ENCODE results near the gene PLCXD3. TPM values are rescaled to one million over a fixed set of nuclear protein-coding genes. Genes with fewer than 3 reads are reported as not detected.
"Not testable (repeated sequence)": the region's sequence is repeated elsewhere in the genome, so short reads cannot be mapped to it uniquely, and the experiment has no call there.

Gene PLCXD3
- total RNA-seq, 1 donor from 2014 or later = not detected

- no peak for DNase-seq (ENCODE audit: extremely low spot score, unreplicated experiment)
- H3K27me3 Mint-ChIP-seq (ENCODE audit: unreplicated experiment) = no peaks in the 10 kb centered on the region
- TF ChIP-seq CTCF (IDR thresholded peaks at IDR 0.05) = no peak
- H3K36me3 Mint-ChIP-seq (ENCODE audit: unreplicated experiment) = no peaks in the 10 kb centered on the region
- no peak overlapping the region for H3K4me3 Mint-ChIP-seq (ENCODE audit: unreplicated experiment)
- no peak overlapping the region for H3K27ac Mint-ChIP-seq (ENCODE audit: unreplicated experiment)
- no peaks in the 10 kb centered on the region for H3K4me1 Mint-ChIP-seq (ENCODE audit: unreplicated experiment)
- H3K9me3 Mint-ChIP-seq (ENCODE audit: unreplicated experiment) = no peaks in the 10 kb centered on the region
These were observed 185.3 kb downstream of the PLCXD3 start for GRCh38 chr5:41325074-41325473.

GRCh38 chr5:41322826-41323225 lies 187.6 kb downstream of the PLCXD3 start:
- H3K27ac Mint-ChIP-seq (ENCODE audit: unreplicated experiment); DNase-seq (ENCODE audit: extremely low spot score, unreplicated experiment); H3K36me3 Mint-ChIP-seq (ENCODE audit: unreplicated experiment); H3K4me1 Mint-ChIP-seq (ENCODE audit: unreplicated experiment); H3K4me3 Mint-ChIP-seq (ENCODE audit: unreplicated experiment); H3K9me3 Mint-ChIP-seq (ENCODE audit: unreplicated experiment); H3K27me3 Mint-ChIP-seq (ENCODE audit: unreplicated experiment): not testable (repeated sequence)

- Mint-ChIP-seq H3K4me3 (ENCODE audit: unreplicated experiment) (no peak overlapping the region), H3K27me3 (ENCODE audit: unreplicated experiment) (no peaks in the 10 kb centered on the region), H3K9me3 (ENCODE audit: unreplicated experiment) (no peaks in the 10 kb centered on the region), H3K27ac (ENCODE audit: unreplicated experiment) (no peak overlapping the region), H3K36me3 (ENCODE audit: unreplicated experiment) (no peaks in the 10 kb centered on the region), H3K4me1 (ENCODE audit: unreplicated experiment) (no peaks in the 10 kb centered on the region)
- no peak for TF ChIP-seq CTCF (IDR thresholded peaks at IDR 0.05)
- no peak for DNase-seq (ENCODE audit: extremely low spot score, unreplicated experiment)
These were observed 197.8 kb downstream of the PLCXD3 start for GRCh38 chr5:41312478-41313060.

GRCh38 chr5:41312066-41312465 lies 198.3 kb downstream of the PLCXD3 start:
- H3K27me3 Mint-ChIP-seq (ENCODE audit: unreplicated experiment) = no peaks in the 10 kb centered on the region
- H3K4me1 Mint-ChIP-seq (ENCODE audit: unreplicated experiment) = no peaks in the 10 kb centered on the region
- no peaks in the 10 kb centered on the region for H3K9me3 Mint-ChIP-seq (ENCODE audit: unreplicated experiment)
- no peak for DNase-seq (ENCODE audit: extremely low spot score, unreplicated experiment)
- H3K27ac Mint-ChIP-seq (ENCODE audit: unreplicated experiment) = no peak overlapping the region
- TF ChIP-seq CTCF (IDR thresholded peaks at IDR 0.05) = no peak
- H3K4me3 Mint-ChIP-seq (ENCODE audit: unreplicated experiment) = no peak overlapping the region
- no peaks in the 10 kb centered on the region for H3K36me3 Mint-ChIP-seq (ENCODE audit: unreplicated experiment)

GRCh38 chr5:41309275-41309674 lies 201.1 kb downstream of the PLCXD3 start:
- TF ChIP-seq CTCF (IDR thresholded peaks at IDR 0.05) = no peak
- Mint-ChIP-seq H3K9me3 (ENCODE audit: unreplicated experiment) (no peaks in the 10 kb centered on the region), H3K4me1 (ENCODE audit: unreplicated experiment) (no peaks in the 10 kb centered on the region), H3K4me3 (ENCODE audit: unreplicated experiment) (no peak overlapping the region), H3K27ac (ENCODE audit: unreplicated experiment) (no peak overlapping the region), H3K27me3 (ENCODE audit: unreplicated experiment) (no peaks in the 10 kb centered on the region), H3K36me3 (ENCODE audit: unreplicated experiment) (no peaks in the 10 kb centered on the region)
- DNase-seq (ENCODE audit: extremely low spot score, unreplicated experiment) = no peak

GRCh38 chr5:41306005-41306404 lies 204.4 kb downstream of the PLCXD3 start:
- DNase-seq (ENCODE audit: extremely low spot score, unreplicated experiment) = no peak
- Mint-ChIP-seq H3K36me3 (ENCODE audit: unreplicated experiment) (no peaks in the 10 kb centered on the region), H3K9me3 (ENCODE audit: unreplicated experiment) (no peaks in the 10 kb centered on the region), H3K27me3 (ENCODE audit: unreplicated experiment) (no peaks in the 10 kb centered on the region), H3K27ac (ENCODE audit: unreplicated experiment) (no peak overlapping the region), H3K4me3 (ENCODE audit: unreplicated experiment) (no peak overlapping the region), H3K4me1 (ENCODE audit: unreplicated experiment) (no peaks in the 10 kb centered on the region)
- TF ChIP-seq CTCF (IDR thresholded peaks at IDR 0.05) = no peak
